Measurements from ENCODE around the gene SPTLC2. TPM values are rescaled to one million over a fixed set of nuclear protein-coding genes. Genes with fewer than 3 reads are reported as not detected.

SPTLC2 gene
- total RNA-seq, 1 experiment from 2014 or later, result 32.6 TPM

- Histone ChIP-seq H2BK5ac (ENCODE audit: insufficient read length, low read length) (no peak overlapping the region), H3K4me2 (ENCODE audit: insufficient read depth, insufficient read length, low read length) (no peak overlapping the region), H4K20me1 (ENCODE audit: control insufficient read depth, insufficient read depth, insufficient read length) (no peaks in the 10 kb centered on the region), H3K9me3 (ENCODE audit: control insufficient read depth, low read depth, low read length) (no peaks in the 10 kb centered on the region), H4K8ac (replicated peaks; ENCODE audit: insufficient read length, low read depth, low read length) (no peak overlapping the region), H3K4me1 (ENCODE audit: insufficient read depth, low read length) (no peaks in the 10 kb centered on the region), H3K23ac (ENCODE audit: insufficient read length, low read depth, low read length) (no peak overlapping the region), H2BK20ac (ENCODE audit: low read depth, low read length, poor library complexity, severe bottlenecking) (no peak overlapping the region), H4K5ac (ENCODE audit: insufficient read length, low read depth, low read length) (no peak overlapping the region), H3K14ac (ENCODE audit: insufficient read depth, low read length) (no peak overlapping the region), H2BK12ac (ENCODE audit: insufficient read length, low read depth, low read length) (no peak overlapping the region), H3K4ac (ENCODE audit: low read depth, low read length) (no peak overlapping the region), H3K27me3 (ENCODE audit: insufficient read depth, low read length) (no peaks in the 10 kb centered on the region), H2BK15ac (ENCODE audit: low read depth, low read length) (no peak overlapping the region), H3K9ac (ENCODE audit: extremely low read depth, insufficient read length, low read length) (no peak overlapping the region), H2AFZ (ENCODE audit: low read length) (no peak overlapping the region), H2AK5ac (ENCODE audit: insufficient read length, low read length) (no peak overlapping the region), H3K56ac (ENCODE audit: insufficient read length, low read depth, low read length) (no peak overlapping the region), H3T11ph (ENCODE audit: low read length) (no peak overlapping the region), H3K23me2 (ENCODE audit: insufficient read length, low read depth, low read length, poor library complexity, severe bottlenecking) (no peaks in the 10 kb centered on the region), H3K18ac (ENCODE audit: insufficient read length, low read depth, low read length) (no peak overlapping the region), H3K79me2 (ENCODE audit: insufficient read depth, low read length) (no peaks in the 10 kb centered on the region; the same call in 1 of the 2 replicates), H3K79me1 (ENCODE audit: insufficient read depth, low read depth, low read length, poor library complexity, severe bottlenecking) (peaks cover 5% of the 10 kb centered on the region), H3K27ac (ENCODE audit: insufficient read length, low read depth, low read length) (no peak overlapping the region), H4K91ac (ENCODE audit: insufficient read length, low read depth, low read length) (no peak overlapping the region), H2BK120ac (ENCODE audit: low read depth, low read length, poor library complexity, severe bottlenecking) (no peak overlapping the region)
- Mint-ChIP-seq H3K27me3 (ENCODE audit: low read depth) (no peaks in the 10 kb centered on the region), H3K36me3 (ENCODE audit: insufficient read depth in 1 of 3, low read depth in 3 of 3) (peaks cover 0 to 1% (median 0%) of the 10 kb centered on the region in 3 experiments; a peak in 3 of 7 replicates), H3K9me3 (no peaks in the 10 kb centered on the region), H3K4me3 (no peak overlapping the region), H3K27ac (no peak overlapping the region), H3K4me1 (peaks cover 5 to 10% of the 10 kb centered on the region in 2 experiments)
- DNase-seq, result no peak
- TF ChIP-seq CTCF (conservative IDR thresholded peaks at IDR 0.05), result no peak
- no CpG with 5 or more reads among the region's 3 CpGs for WGBS (ENCODE audit: extremely low coverage, insufficient read length, low lambda C conversion rate)
Measured at GRCh38 chr14:77585385-77585784, 31.1 kb downstream of the SPTLC2 start.
